22Rv1 (cell line): ENCODE results near the gene WDR43.

Experiments
- CTCF ChIP-seq: fragments of 450-650 bp; IDR thresholded peaks from 2 replicates; pipeline ENCODE4 v1.5.1; 2017; ENCODE audit warnings: mild to moderate bottlenecking
- ZFX ChIP-seq: fragments of 450-650 bp; IDR thresholded peaks from 2 replicates; pipeline ENCODE4 v1.6.1; 2017; ENCODE audit warnings: antibody characterized with exemption, borderline replicate concordance

- TF ChIP-seq CTCF = no peak
- TF ChIP-seq ZFX = no peak
These were observed 84.1 kb downstream of the WDR43 start for GRCh38 chr2:28978606-28979005.
